ENCODE results near the gene TRAPPC2L.
"Not testable (repeated sequence)": the region's sequence is repeated elsewhere in the genome, so short reads cannot be mapped to it uniquely, and the experiment has no call there.

Gene TRAPPC2L

GRCh38 chr16:88894266-88894665, 37.3 kb downstream of the TRAPPC2L start:
- not testable (repeated sequence) for DNase-seq

DNA sequence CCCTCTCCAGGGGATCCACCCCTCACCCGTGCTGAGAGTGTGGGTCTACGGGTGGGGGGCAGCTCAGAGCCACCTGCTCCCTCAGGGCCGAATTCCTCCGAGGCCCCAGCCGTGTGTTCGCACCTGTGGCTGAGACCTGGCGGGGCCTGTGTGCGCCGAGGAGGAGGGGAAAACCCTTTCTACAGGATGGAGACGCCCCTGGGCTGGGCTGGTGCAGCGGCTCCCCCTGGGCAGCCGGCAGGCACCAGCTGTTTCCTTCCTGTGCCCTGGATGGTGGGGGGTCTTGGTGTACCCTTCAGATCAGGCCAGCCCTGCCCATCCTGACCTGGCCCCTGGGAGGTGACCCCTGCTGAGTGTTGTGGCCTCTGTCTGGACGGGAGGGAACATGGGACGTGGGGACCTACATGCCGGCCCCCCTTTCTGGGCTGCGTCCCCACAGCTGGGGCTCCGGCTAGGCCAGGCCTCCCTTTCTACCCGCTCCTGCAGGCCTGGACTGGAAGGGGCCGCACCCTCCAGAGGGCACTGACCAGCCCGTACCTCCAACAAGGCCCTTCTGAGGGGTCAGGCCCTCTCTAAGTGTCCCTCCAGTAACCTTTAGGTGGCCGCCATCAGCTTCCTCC, 37.9 kb downstream of the TRAPPC2L start:
- no peak for DNase-seq

DNA sequence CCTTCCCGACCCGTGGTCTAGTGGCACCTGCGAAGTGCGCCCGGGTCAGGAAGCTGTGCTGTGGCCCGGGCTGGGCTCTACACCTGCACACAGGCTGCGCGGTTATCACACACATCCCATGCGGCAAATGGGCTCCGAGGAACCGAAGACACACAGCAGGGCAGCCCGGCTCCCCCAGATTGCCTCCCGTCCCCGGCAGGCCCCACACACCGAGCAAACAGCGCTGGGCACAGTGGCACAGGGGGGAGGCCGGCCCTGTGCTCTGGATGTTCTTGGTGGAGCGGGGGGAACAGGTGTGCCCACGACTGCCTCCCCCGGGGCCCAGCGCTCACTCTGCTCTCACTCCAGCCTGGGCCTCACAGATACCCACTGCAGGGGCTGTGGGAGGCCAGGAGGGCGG, 38.4 kb downstream of the TRAPPC2L start:
- no peak for DNase-seq

GRCh38 chr16:88896238-88897070, 39.5 kb downstream of the TRAPPC2L start:
- DNase-seq, result no peak

GRCh38 chr16:88897696-88898425, 40.9 kb downstream of the TRAPPC2L start:
- DNase-seq, result no peak

DNA sequence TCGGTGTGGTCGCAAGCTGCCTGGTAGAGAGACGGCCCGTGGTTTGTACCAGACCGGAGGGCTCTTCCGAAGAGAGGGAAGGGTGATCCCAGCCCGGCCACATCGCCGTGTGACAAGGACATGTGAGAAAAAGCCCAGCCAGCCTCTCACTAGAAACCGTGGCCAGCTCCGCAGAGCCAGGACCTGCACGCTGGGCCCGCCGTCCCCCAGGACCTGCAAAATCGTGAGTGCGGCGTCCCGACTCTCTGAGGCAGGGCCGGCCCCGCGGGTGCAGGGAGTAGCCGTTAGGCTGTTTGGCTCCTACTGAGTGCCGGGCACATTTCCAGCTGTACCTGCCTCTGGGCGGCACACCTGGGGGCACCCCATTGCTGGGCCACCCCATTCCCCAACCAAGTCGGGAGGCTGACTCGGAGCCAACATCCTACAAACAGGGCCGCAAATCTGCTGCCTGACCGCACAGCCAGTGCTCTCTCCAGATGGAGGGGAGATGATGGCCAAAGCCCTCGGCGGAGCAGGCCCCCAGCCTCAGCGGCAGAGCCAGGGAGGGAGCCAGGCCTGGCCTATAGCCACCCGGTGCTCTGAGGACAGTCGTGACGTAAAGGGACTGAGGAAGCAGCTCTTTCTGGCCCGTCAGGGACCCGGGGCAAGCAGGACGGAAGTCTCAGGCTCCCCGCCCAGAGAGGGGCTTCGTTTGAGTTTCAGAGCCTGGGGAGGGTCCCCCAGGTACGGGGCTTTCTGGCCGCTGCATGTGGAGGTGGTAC, 43.2 kb downstream of the TRAPPC2L start:
- no peak for DNase-seq

- DNase-seq, result no peak
Observed at GRCh38 chr16:88900662-88901052, 43.7 kb downstream of the TRAPPC2L start.

DNA sequence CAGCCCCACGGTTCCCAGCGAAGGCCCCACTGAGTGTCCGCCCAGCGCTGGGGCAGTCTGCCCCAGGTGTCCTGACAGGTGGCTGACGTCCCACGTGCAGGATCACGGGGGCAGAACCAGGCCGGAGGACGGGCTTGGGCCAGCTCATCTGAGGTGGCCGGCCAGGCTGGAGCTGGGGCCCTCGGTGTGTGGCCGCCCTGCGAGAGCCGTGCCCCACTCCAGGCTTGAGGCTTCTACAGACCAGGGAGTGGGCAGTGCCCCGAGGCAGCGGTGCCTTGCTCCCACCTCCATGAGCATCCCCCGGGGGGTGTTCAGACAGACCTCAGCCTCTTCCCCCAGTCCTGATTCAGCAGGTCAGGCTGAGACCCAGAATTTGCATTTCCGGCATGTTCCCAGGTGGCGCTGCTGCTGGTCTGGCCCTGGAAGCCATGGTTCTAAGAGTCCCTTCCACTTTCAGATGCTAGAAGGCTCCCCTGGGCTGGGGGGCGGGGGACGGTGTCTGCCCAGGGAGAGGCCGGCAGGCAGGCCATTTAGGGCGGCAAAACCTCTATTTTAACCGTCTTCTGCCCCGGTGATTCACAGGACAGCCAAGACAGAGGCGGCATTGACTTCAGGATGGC, 44.9 kb downstream of the TRAPPC2L start:
- no peak for DNase-seq

GRCh38 chr16:88902744-88903143, 45.8 kb downstream of the TRAPPC2L start:
- DNase-seq, result no peak

GRCh38 chr16:88903267-88903666, 46.3 kb downstream of the TRAPPC2L start:
- DNase-seq, result no peak

DNA sequence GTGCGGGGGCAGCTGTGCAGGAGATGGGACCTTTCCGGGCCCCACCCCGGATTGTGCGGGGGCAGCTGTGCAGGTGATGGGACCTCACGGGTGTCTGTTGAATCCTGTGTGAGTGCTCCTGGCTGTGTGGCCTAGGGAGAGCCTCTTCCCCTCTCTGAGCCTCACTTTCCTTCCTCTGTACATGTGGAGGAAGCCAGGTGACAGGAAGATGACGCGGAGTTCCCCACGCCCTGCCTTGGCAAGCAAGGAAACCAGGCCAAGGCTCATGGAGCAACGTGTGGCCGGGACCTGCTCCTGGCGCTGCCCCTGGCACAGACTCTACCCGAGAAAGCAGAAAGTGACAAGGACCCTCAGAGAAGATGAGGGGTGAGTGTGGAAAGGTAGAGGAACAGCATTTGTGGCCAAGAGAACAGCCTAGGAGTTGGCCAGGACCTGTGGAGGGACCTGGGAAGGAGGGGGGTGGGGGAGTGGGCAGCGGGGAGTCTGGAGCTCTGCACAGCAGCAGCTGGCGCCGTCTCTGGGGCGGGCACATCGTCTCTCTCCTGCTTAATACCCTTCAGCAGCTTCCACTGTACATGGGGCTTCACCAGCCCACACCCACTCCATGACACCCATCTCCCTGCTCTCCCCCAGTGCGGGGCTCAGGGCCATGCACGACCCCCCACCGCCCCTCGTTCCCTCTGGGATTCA, 47.9 kb downstream of the TRAPPC2L start:
- DNase-seq, result no peak

DNA sequence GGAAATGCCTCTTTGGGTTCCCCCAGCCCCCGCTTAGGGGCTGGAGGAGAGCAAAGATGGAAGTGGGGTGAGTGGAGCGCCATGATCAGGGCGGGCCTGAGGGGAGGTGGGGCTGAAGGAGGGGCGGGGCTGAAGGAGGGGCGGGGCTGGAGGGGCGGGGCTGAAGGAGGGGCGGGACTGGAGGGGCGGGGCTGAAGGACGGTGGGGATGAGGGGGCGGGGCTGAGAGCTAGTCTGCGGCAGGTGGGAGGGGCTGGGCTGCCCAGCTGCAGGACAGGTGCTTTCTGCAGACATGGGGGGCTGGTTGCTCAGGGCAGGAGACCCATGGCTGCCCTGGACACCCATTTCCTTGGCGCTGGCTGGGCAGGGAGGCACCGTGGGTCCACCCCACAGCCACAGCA, 48.6 kb downstream of the TRAPPC2L start:
- DNase-seq, result peak; percentile 81

GRCh38 chr16:88906020-88906419, 49.1 kb downstream of the TRAPPC2L start:
- no peak for DNase-seq

DNA sequence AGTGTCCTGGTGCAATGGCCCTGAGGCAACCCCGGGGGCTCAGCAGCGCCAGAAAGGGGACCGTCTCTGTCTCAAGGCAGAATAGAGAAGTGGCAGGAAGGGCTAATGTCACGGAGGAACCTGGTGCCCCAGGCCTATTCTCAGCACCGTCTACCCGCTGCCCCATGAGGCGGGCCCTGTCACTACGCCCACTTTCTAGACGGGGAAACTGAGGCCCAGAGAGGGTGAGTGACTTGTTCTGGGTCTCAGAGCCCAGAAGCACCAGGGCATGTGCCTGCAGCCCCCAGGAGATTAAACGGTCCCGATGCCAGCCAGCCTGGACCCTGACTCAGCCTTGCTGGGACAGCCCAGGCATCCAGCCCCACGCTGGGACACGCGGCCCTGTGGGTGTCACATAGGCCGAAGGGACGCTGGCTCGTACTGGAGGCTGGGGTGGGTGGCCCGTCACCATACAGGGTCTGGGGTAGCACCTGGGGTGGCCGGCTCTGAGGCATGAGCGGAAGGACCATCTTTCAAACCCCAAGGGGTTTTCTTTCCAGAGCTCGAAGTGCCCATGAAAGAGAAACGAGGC, 49.7 kb downstream of the TRAPPC2L start:
- no peak for DNase-seq

DNA sequence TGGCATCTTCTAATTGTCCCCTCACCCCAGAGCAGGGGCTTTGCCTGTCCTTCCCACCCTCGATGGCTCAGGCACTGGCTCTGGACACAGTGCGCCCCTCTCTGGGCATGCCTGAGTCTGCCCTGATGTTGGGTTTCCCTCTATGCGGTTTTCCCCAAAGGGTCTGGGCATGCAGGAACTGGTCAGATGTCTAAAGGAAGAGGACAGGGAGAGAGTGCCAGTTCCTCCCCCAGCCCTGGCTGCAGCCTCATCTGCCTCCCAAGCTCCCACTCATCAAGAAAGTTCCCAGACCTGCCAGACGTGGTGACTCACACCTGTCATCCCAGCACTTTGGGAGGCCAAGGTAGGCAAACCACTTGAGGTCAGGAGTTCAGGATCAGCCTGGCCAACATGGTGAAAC, 50.8 kb downstream of the TRAPPC2L start:
- no peak for DNase-seq

DNA sequence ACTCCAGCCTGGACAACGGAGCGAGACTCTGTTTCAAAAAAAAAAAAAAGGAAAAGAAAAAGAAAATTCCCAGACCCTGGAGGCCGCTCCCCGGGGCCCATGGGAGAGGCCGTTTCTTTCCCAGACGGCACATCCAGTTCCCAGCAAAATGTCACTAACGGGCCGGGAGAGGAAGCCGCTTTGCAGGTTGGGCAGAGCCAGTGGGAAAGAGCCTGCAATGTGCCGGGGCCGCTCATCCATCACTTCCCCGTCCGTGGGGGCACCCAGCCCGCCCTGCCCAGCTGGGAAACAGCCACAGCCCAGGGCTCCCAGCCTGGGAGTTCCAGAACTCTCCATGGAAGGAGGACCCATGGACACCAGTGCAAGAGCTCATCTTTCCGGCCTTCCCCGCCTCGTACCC, 51.4 kb downstream of the TRAPPC2L start:
- DNase-seq, result no peak

GRCh38 chr16:88909431-88910210, 52.7 kb downstream of the TRAPPC2L start:
- no peak for DNase-seq

GRCh38 chr16:88910284-88911135, 53.6 kb downstream of the TRAPPC2L start:
- no peak for DNase-seq

DNA sequence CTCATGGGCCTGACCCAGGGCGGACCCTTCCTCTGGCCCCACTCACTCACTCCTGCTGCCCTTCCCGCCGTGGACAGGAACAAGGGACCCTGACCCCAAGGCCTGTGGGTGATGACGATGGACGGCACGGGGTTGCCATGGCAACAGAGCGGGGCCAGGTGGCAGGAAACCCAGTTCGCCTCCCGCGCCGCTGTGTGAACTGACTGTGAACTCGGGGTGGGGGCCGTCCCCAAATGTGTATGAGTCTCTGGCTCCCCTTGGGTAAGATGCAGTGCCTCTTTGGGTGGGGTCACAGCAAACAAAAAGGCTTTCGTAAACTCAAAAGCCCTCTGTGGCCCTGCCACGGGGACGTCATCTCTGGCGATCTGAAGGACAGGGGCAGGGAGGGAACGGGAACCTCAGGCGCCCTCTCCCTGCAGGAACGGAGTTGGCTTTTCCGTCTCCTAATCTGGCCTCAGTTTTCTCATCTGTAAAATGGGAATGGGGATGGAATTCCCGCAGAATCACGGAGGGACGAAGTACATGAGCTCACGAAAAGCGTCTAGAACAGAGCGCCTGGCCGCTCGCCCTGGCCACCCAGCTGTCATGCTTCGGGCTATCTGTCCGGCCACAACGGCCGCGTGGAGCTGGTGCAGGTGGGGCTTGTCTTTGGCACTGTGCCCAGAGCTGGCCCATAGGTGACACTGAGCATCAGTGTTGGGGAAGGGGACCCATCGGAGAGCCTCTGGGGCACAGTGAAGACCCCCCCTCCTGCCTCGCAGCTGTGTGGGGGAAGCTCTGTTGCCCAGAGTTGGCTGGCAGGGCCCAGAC, 54.4 kb downstream of the TRAPPC2L start:
- DNase-seq, result no peak
